HCT116 (cell line): Measurements from ENCODE around the gene HSP90AA1. TPM values are rescaled to one million over a fixed set of nuclear protein-coding genes. Genes with fewer than 3 reads are reported as not detected.

ENCODE experiments used
- ATAC-seq: fragments of 200-7000 bp; cut with Tn5 transposase; 2 replicates; pipeline ENCODE4 v1.9.1; 2020; ENCODE audit warnings: mild to moderate bottlenecking, moderate library complexity
- BruUV-seq: library from RNA; stranded (reverse); fragments of 400-500 nt; replicated peaks from 2 replicates; lab custom pipeline; 2021; lab: Mats Ljungman, UMichigan
- CTCF ChIA-PET: fragments of 300-600 bp; sonication (Branson Sonifier 250); formaldehyde crosslinking; loops from one replicate; lab custom pipeline; 2021; ENCODE audit warnings: antibody characterized with exemption; lab: Charles Lee
- POLR2A ChIA-PET: fragments of 300-600, 350-600 bp; sonication (Branson Sonifier 250); formaldehyde crosslinking; loops from one replicate; lab custom pipeline; 2021; ENCODE audit warnings: antibody characterized with exemption; lab: Charles Lee
- RAD21 ChIA-PET, 2 experiments: fragments of 300-600 bp; sonication (Branson Sonifier 250); formaldehyde crosslinking; loops; one replicate each; lab custom pipeline; 2023; ENCODE audit warnings: low total read pairs in 2 of 2; ENCODE audit not compliant: uncharacterized antibody in 2 of 2, unreplicated experiment in 2 of 2, low non-redundant PET in 1 of 2; lab: Charles Lee
- DNase-seq: peaks from one replicate; pipeline ENCODE4 v3.0.0-alpha.2; 2010; ENCODE audit warnings: low read depth, low spot score
- H2AFZ ChIP-seq: fragments of 200-600 bp; shearing (Covaris generic), sonication (generic); 2 replicates; pipeline ENCODE4 v1.6.1; 2017; ENCODE audit warnings: low read depth, mixed run types, mixed read lengths, antibody characterized with exemption, low read length; ENCODE audit not compliant: poor library complexity, severe bottlenecking
- H3K27ac ChIP-seq: 2 replicates; pipeline ENCODE4 v1.5.1; 2012; ENCODE audit warnings: low read depth, low read length
- H3K27me3 ChIP-seq: fragments of 200-600 bp; sonication (generic); 2 replicates; pipeline ENCODE4 v1.6.1; 2016; ENCODE audit warnings: mixed run types, low read length, mixed read lengths; ENCODE audit not compliant: insufficient read depth
- H3K36me3 ChIP-seq, 2 experiments: fragments of 200-500 bp in 1 of 2; fragments of 200-600 bp in 1 of 2; sonication (Bioruptor generic) in 1 of 2; sonication (generic) in 1 of 2; 2 replicates each; pipeline versions ENCODE4 v1.5.1 to v1.6.1; 2014 to 2016; ENCODE audit warnings: low read length in 2 of 2, inconsistent platforms in 1 of 2, mixed read lengths in 1 of 2, mixed run types in 1 of 2; ENCODE audit not compliant: insufficient read depth in 2 of 2, control insufficient read depth in 1 of 2
- H3K4me1 ChIP-seq, 2 experiments: fragments of 200-600 bp in 1 of 2; sonication (generic) in 1 of 2; 2 replicates each; pipeline versions ENCODE4 v1.5.1 to v1.6.1; 2012 to 2017; ENCODE audit warnings: low read length in 2 of 2, inconsistent platforms in 1 of 2, mild to moderate bottlenecking in 1 of 2, mixed read lengths in 1 of 2, mixed run types in 1 of 2, moderate library complexity in 1 of 2; ENCODE audit not compliant: insufficient read depth in 2 of 2, control insufficient read depth in 1 of 2
- H3K4me2 ChIP-seq: fragments of 200-600 bp; sonication (generic); 2 replicates; pipeline ENCODE4 v1.6.1; 2017; ENCODE audit warnings: mixed run types, low read length, mixed read lengths
- H3K4me3 ChIP-seq, 2 experiments: fragments of 200-600 bp in 1 of 2; sonication (generic) in 1 of 2; replicated peaks in 1 of 2; 2 replicates each; pipeline ENCODE4 v1.5.1; 2011 to 2016; ENCODE audit warnings: low read length in 2 of 2, control low read depth in 1 of 2, low read depth in 1 of 2, mild to moderate bottlenecking in 1 of 2, mixed read lengths in 1 of 2, mixed run types in 1 of 2
- H3K79me2 ChIP-seq: fragments of 200-600 bp; sonication (generic); 2 replicates; pipeline ENCODE4 v1.6.1; 2017; ENCODE audit warnings: mild to moderate bottlenecking, mixed run types, low read length, moderate library complexity, mixed read lengths; ENCODE audit not compliant: insufficient read depth
- H3K9ac ChIP-seq: fragments of 200-600 bp; sonication (generic); 2 replicates; pipeline ENCODE4 v1.6.1; 2016; ENCODE audit warnings: low read length, mixed read lengths
- H3K9me2 ChIP-seq: fragments of 200-600 bp; sonication (generic), shearing (Covaris generic); 2 replicates; pipeline ENCODE4 v1.6.1; 2017; ENCODE audit warnings: mixed run types, mild to moderate bottlenecking, moderate library complexity; ENCODE audit not compliant: insufficient read depth
- H3K9me3 ChIP-seq, 2 experiments: fragments of 200-500 bp in 1 of 2; fragments of 200-600 bp in 1 of 2; sonication (Bioruptor generic) in 1 of 2; sonication (generic) in 1 of 2; 2 replicates each; pipeline ENCODE4 v1.6.1; 2014 to 2017; ENCODE audit warnings: low read length in 2 of 2, mixed read lengths in 2 of 2, inconsistent platforms in 1 of 2, low read depth in 1 of 2, mild to moderate bottlenecking in 1 of 2, mixed run types in 1 of 2, moderate library complexity in 1 of 2; ENCODE audit not compliant: control insufficient read depth in 1 of 2, insufficient read depth in 1 of 2
- H4K20me1 ChIP-seq: fragments of 200-600 bp; sonication (generic), shearing (Covaris generic); 2 replicates; pipeline ENCODE4 v1.6.1; 2017; ENCODE audit warnings: mixed run types, mild to moderate bottlenecking, moderate library complexity; ENCODE audit not compliant: insufficient read depth
- CBX3 ChIP-seq: IDR thresholded peaks from 2 replicates; pipeline ENCODE4 v1.6.1; 2012; ENCODE audit warnings: low read depth
- CEBPB ChIP-seq: IDR thresholded peaks from 2 replicates; pipeline ENCODE4 v1.6.1; 2012; ENCODE audit warnings: low read depth
- CTCF ChIP-seq, 3 experiments: fragments of 200-600 bp in 1 of 3; sonication (generic) in 1 of 3; IDR thresholded peaks in 2 of 3; conservative IDR thresholded peaks in 1 of 3; 2 replicates each; pipeline ENCODE4 v1.5.1; 2012 to 2017; ENCODE audit warnings: low read depth in 2 of 3, low read length in 2 of 3, antibody characterized with exemption in 1 of 3, borderline replicate concordance in 1 of 3, control low read depth in 1 of 3, mild to moderate bottlenecking in 1 of 3, mixed read lengths in 1 of 3, mixed run types in 1 of 3, moderate library complexity in 1 of 3; ENCODE audit not compliant: insufficient read depth in 1 of 3
- ELF1 ChIP-seq: IDR thresholded peaks from 2 replicates; pipeline ENCODE4 v1.6.1; 2012; ENCODE audit warnings: low read depth, borderline replicate concordance
- EZH2 ChIP-seq: fragments of 200-600 bp; sonication (generic); IDR thresholded peaks from 2 replicates; pipeline ENCODE4 v1.6.1; 2017; ENCODE audit warnings: antibody characterized with exemption, mixed run types
- POLR2A ChIP-seq: IDR thresholded peaks from 2 replicates; pipeline ENCODE4 v1.7.0; 2011; ENCODE audit warnings: borderline replicate concordance; ENCODE audit not compliant: insufficient read depth, insufficient read length; ENCODE audit errors: extremely low read depth
- RAD21 ChIP-seq: IDR thresholded peaks from 2 replicates; pipeline ENCODE4 v1.6.1; 2012; ENCODE audit warnings: low read depth, mild to moderate bottlenecking
- SRF ChIP-seq: IDR thresholded peaks from 2 replicates; pipeline ENCODE4 v1.6.1; 2012; ENCODE audit warnings: low read depth
- ZBTB33 ChIP-seq: IDR thresholded peaks from 2 replicates; pipeline ENCODE4 v1.6.1; 2011; ENCODE audit warnings: mild to moderate bottlenecking, low read length, moderate library complexity; ENCODE audit not compliant: insufficient replicate concordance; ENCODE audit errors: extremely low read depth
- intact Hi-C: fragments of 100-400 bp; cut with micrococcal nuclease; formaldehyde crosslinking; loops from 2 replicates; pipeline ENCODE4 v1.10.0; 2022
- total RNA-seq: library from RNA; stranded (reverse); gene quantifications from one replicate; pipeline ENCODE4 v1.2.1, GENCODE V29; 2021; ENCODE audit not compliant: unreplicated experiment

Gene HSP90AA1
- total RNA-seq, 1 experiment from 2014 or later: 1,380 TPM

- H3K9me3 ChIP-seq: no peaks in the 10 kb centered on the region
- H2AFZ ChIP-seq: no peak overlapping the region
- POLR2A ChIA-PET: interaction anchor here (1.0 kb wide), 1 partner anchor 19 kb away, joined by 3 read pairs; no protein-coding TSS in a partner anchor
- no peak overlapping the region for H3K4me2 ChIP-seq
- H3K27ac ChIP-seq: no peak overlapping the region
- intact Hi-C loops: no loop called here
- H3K9ac ChIP-seq: no peak overlapping the region
- H3K4me1 ChIP-seq: peaks cover 14 to 34% of the 10 kb centered on the region in 2 experiments
- no peaks in the 10 kb centered on the region for H3K9me2 ChIP-seq
- CTCF ChIA-PET: no interaction called here
- no peak overlapping the region for H3K4me3 ChIP-seq
- TF ChIP-seq SRF (no peak), POLR2A (no peak), RAD21 (no peak), CEBPB (no peak), EZH2 (no peak), CBX3 (no peak), ZBTB33 (no peak), CTCF (IDR thresholded peaks at IDR 0.05 in 2 of 3, conservative IDR thresholded peaks at IDR 0.05 in 1 of 3; ENCODE audit: borderline replicate concordance in 1 of 3, insufficient read depth in 1 of 3, low read depth in 2 of 3, low read length in 2 of 3) (no peak), ELF1 (no peak)
- no TSS peak for BruUV-seq
- RAD21 ChIA-PET: no interaction called here
- H4K20me1 ChIP-seq: no peaks in the 10 kb centered on the region; the same call in 1 of the 2 replicates
- H3K79me2 ChIP-seq: peaks cover 17% of the 10 kb centered on the region
- no peaks in the 10 kb centered on the region for H3K27me3 ChIP-seq
- H3K36me3 ChIP-seq: peaks cover 0 to 6% of the 10 kb centered on the region in 2 experiments; a peak in 1 of 4 replicates
- ATAC-seq (no peak), DNase-seq (no peak)
Measured at GRCh38 chr14:102090713-102091112, 3.9 kb upstream of the HSP90AA1 start.
